SH-SY5Y (cell line): ENCODE data around the gene TMEM229B.

Source experiments
- GATA2 ChIP-seq: IDR thresholded peaks from 2 replicates; pipeline ENCODE4 v1.6.1; 2011; ENCODE audit warnings: mild to moderate bottlenecking, low read depth, low read length
- GATA3 ChIP-seq: IDR thresholded peaks from 2 replicates; pipeline ENCODE4 v1.6.1; 2011; ENCODE audit warnings: low read depth, mild to moderate bottlenecking, low read length, moderate library complexity

TMEM229B gene

DNA sequence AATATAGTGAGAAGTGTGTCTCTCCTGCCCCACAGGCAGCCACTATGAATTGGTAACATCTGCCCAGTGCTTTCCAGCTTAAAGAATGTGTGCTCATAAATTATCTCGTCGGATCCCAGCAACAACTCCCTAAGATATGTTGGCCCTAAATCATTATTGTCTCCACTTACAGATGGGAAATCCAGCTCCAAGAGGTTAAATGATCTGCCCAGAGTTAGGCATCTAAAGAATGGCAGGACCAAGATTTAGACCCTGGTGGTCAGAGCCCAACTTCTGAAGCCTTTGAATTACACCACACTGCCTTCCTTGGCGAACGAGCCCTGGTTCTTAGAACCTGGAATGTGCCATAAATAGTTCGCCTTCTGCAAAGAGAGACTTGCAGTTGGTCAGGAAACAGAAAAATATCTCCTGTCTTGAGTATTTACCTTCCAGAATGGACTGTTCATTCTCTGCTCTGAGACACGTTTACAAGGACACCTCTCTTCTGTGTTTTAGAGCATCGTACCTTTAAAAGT, 56.4 kb downstream of the TMEM229B start:
- TF ChIP-seq GATA2: no peak
- no peak for TF ChIP-seq GATA3

DNA sequence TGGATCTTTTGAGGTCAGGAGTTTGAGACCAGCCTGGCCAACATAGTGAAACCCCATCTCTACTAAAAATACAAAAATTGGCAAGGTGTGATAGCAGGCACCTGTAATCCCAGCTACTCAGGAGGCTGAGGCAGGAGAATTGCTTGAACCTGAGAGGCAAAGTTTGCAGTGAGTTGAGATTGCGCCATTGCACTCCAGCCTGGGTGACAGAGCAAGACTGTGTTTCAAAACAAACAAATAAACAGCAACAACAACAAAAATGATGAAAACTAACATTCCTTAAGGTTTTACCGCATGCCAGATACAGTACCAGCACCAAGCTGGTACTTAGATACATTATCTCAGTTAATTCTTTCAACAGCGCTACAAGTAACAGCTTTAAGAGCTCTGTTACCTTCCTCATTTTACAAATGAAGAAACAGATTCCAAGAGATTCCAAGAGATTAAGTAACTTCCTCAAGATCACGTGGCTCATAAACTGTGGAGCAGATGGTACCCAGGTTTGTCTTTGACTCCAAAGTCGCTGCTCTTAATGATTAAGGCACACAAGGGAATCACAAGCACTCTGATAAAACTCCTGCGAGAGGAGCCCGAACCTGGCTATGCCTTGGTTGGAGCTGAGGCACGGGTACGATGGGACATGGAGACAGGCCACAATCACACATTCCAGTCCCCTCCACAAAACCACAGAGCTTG, 58.9 kb downstream of the TMEM229B start:
- TF ChIP-seq GATA3: no peak

DNA sequence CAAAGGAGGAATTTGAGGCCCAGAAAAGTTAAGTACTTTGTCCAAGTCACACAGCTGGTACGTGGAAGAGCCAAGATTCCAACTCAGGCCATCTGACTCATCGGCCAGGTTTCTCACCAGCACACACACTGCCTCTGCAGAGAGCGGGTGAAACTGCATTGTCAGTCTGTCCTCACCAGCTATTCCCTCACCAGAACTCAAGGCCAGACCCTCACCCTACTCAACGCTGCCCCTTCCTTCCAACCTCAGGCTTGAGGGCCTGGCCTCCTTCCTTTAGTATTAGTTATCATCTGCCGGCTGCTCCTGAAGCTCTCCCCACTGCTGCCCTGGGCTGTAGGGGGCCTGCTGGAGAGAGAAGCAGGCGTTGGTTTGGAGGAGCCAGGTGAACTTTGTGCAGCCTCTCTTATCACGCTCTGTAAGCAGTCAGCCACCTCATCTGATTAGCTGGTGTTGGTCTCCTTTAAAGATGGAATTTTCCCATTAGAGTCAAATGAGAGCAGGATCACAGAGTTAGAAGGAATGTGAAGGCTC, 60.0 kb downstream of the TMEM229B start:
- TF ChIP-seq GATA3 (no peak), GATA2 (no peak)

DNA sequence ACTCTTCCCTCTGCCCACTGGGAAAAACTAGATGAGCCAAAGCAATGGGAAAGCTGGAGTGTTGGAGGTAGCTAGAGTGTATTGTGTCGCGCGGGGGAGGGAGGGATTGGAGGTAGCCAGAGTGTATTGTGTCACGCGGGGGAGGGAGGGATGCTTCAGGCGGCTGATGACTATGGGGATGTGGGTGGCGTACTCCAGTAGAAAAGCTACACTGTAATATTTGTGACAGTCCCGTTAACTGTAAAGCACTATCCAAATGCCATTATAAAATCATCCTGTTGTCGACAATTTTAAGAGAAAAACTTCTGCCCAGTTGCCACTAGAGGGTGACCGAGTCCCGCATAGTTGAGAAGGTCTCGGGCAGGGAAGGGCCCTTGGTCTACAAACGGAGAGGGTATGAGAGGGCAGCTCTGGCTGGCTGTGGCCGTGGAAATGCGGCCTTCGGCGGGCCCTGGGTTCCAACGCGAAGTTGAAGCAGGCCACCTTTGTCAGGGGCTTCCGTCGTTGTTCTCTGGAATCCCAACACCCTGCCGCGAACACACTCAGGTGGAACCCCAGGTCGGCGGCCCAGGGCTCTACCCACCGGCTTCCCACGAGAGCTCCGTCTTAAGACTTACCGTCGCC, 61.4 kb downstream of the TMEM229B start:
- no peak for TF ChIP-seq GATA2
- TF ChIP-seq GATA3: no peak

DNA sequence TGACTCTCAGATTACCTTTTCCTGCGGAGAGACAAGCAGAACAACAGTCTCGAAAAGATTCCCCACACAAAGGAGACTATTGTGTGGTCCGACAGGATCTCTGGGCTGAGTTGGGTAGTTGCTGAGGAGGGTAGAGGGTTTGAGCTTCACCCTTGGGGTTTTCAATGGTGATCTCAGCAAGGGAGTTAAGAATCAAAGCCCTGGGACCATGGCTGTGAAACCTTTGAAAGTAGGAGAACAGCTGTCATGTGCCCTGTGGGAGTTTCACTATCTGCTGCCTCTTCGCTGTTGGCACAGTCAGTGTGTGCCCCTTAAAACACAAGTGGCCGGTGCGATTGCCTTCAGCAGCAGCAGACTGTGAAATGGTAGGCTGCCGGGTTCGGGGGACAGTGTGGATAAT, 62.4 kb downstream of the TMEM229B start:
- TF ChIP-seq GATA3: no peak
- TF ChIP-seq GATA2: no peak

DNA sequence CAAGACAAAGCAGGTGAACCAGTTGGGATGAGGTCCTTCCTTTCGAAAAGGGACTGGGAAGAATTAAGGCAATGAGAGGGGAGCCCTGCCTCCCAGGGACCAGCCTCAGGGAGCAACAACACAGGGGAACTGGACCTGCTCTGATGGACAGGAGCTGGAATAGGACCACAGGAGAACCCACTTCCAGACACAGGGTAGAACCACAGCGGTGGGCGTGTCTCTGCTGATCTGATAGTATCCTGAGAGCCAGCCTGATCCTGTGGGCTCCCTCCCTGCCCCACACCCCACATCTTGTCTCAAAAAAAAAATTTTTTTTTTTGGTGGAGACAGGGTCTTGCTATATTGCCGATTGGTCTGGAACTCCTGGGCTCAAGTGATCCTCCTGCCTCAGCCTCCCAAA, 62.9 kb downstream of the TMEM229B start:
- TF ChIP-seq GATA3 (no peak), GATA2 (no peak)

DNA sequence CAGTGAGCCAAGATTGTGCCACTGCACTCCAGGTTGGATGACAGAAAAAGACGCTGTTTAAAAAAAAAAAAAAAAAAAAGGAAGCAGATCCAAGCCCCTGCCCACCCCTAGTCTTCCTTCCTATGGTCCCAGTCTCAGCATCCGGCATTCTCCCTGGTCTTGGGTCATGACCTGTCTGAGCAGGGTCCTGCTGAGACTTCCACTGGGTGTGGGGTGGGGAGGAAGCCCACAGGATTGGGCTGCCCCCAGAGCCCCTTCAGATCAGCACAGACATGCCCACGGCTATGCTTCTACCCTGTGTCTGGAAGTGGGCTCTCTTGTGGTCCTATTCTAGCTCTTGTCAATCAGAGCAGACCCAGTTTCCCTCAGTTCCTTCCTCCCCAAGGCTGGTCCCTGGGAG, 64.0 kb downstream of the TMEM229B start:
- no peak for TF ChIP-seq GATA3
- TF ChIP-seq GATA2: no peak

DNA sequence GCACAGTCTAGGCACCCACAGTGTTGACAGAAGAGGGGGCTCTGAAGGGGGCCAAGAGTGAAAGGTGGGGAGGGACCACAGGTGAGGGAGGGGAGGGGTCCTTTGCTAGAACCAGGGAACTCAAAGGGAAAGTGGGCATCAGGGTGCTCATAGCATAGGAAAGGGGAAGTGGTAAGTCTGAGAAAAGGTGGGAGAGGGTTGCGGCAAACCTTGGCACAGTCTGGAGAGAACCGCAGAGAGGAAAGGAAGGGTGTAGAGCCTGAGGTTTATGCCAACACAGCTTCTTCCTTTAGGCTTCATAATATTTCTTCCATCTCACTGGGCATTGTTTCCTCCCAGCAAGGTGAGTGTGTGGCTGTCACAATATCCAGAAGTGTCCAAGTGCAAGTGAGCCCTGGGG, 65.1 kb downstream of the TMEM229B start:
- TF ChIP-seq GATA3: no peak
- no peak for TF ChIP-seq GATA2

DNA sequence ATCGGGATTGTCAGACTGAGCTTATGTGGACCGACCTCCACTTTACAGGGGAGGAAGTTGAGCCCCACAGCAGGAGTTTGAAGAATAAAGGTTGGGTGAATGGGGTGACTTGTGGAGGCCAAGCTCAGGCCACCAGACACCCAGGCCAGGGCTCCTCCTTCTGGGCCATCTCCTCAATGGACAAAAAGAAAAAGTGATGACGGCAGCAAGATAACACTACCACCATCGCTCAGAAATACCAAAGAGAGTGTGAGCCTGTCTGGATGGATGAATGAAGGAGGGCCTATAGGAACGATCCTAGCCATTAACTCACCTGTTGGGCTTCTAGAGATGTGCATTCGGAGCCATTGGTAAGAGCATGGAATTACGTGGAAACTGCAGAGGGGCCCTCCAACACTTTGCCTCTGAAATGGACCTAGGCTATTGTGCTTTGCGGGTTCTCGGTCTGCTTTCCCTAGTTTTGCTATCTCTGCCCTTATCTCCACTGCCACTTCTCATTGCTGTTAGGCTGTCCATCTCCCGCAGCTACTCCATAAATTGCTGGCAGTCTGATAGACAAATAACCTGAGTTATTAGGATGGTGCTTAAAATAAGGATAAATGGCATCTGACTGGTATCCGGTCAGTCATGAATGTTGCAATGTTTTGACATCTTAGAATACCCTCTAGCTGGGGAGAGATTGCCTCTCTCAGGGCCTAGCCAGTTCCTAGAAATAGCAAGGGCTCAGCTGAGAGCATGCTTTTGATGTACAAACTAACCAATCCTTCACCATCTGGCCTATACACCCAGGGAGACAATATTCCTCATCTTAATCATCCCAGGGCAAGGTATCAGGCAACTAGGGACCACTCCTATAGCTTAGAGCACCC, 66.9 kb downstream of the TMEM229B start:
- no peak for TF ChIP-seq GATA3
- TF ChIP-seq GATA2: no peak
